LoVo (cell line): ENCODE results near the gene DISP2.

Experiments used
- DNase-seq: peaks from one replicate; pipeline ENCODE4 v3.0.0-alpha.2; 2016; ENCODE audit warnings: low spot score

DISP2 gene

GRCh38 chr15:40328751-40329150 is 29.3 kb upstream of the DISP2 start:
- DNase-seq = no peak

GRCh38 chr15:40329804-40330203 is 28.2 kb upstream of the DISP2 start:
- DNase-seq = no peak

- no peak for DNase-seq
Observed at GRCh38 chr15:40330368-40330836, 27.6 kb upstream of the DISP2 start.

GRCh38 chr15:40331026-40331425 is 27.0 kb upstream of the DISP2 start:
- DNase-seq = no peak

GRCh38 chr15:40331637-40332036 is 26.4 kb upstream of the DISP2 start:
- no peak for DNase-seq

- no peak for DNase-seq
Observed at GRCh38 chr15:40332113-40332781, 25.8 kb upstream of the DISP2 start.

GRCh38 chr15:40333922-40334492 is 24.0 kb upstream of the DISP2 start:
- no peak for DNase-seq

- DNase-seq = no peak
Observed at GRCh38 chr15:40334541-40334940, 23.5 kb upstream of the DISP2 start.

- DNase-seq = no peak
Observed at GRCh38 chr15:40334941-40335795, 22.9 kb upstream of the DISP2 start.

GRCh38 chr15:40335938-40336743 is 21.9 kb upstream of the DISP2 start:
- no peak for DNase-seq

- DNase-seq = no peak
Observed at GRCh38 chr15:40336744-40337122, 21.3 kb upstream of the DISP2 start.

- DNase-seq = no peak
Observed at GRCh38 chr15:40337597-40337996, 20.4 kb upstream of the DISP2 start.

- DNase-seq = peak; percentile 41
Observed at GRCh38 chr15:40338041-40338657, 19.9 kb upstream of the DISP2 start.

GRCh38 chr15:40338921-40339620 is 18.9 kb upstream of the DISP2 start:
- peak; percentile 61 for DNase-seq

- no peak for DNase-seq
Observed at GRCh38 chr15:40339621-40339945, 18.4 kb upstream of the DISP2 start.

GRCh38 chr15:40340038-40340739 is 17.8 kb upstream of the DISP2 start:
- DNase-seq = no peak

- DNase-seq = peak; percentile 94
Observed at GRCh38 chr15:40340740-40341400, 17.1 kb upstream of the DISP2 start, which contains the start of gene CCDC9B. TSS of gene CCDC9B (minus strand) at chr15:40340939. CDS start at chr15:40340819, 120 bp downstream.

- no peak for DNase-seq
Observed at GRCh38 chr15:40342416-40343320, 15.4 kb upstream of the DISP2 start.

GRCh38 chr15:40343512-40343911 is 14.5 kb upstream of the DISP2 start:
- no peak for DNase-seq
